SU-DHL-6 (cell line): ENCODE results near the gene NPAS1.

Experiments used
- EZH2phosphoT487 ChIP-seq: fragments of 200-600 bp; sonication (generic), shearing (Covaris generic); conservative IDR thresholded peaks from 2 replicates; pipeline ENCODE4 v1.6.1; 2018; ENCODE audit warnings: mild to moderate bottlenecking, antibody characterized with exemption, low read length, moderate library complexity, mixed read lengths
- TF ChIP-seq, protein P1 (sequence below): fragments of 200-600 bp; sonication (generic); IDR thresholded peaks from one replicate; pipeline ENCODE4 v1.5.1; 2017; ENCODE audit warnings: antibody characterized with exemption, mild to moderate bottlenecking, low read length, moderate library complexity; ENCODE audit not compliant: insufficient read depth, poor library complexity, severe bottlenecking

GRCh38 chr19:47075179-47075810 is 55.7 kb downstream of the NPAS1 start:
- TF ChIP-seq, protein P1, sequence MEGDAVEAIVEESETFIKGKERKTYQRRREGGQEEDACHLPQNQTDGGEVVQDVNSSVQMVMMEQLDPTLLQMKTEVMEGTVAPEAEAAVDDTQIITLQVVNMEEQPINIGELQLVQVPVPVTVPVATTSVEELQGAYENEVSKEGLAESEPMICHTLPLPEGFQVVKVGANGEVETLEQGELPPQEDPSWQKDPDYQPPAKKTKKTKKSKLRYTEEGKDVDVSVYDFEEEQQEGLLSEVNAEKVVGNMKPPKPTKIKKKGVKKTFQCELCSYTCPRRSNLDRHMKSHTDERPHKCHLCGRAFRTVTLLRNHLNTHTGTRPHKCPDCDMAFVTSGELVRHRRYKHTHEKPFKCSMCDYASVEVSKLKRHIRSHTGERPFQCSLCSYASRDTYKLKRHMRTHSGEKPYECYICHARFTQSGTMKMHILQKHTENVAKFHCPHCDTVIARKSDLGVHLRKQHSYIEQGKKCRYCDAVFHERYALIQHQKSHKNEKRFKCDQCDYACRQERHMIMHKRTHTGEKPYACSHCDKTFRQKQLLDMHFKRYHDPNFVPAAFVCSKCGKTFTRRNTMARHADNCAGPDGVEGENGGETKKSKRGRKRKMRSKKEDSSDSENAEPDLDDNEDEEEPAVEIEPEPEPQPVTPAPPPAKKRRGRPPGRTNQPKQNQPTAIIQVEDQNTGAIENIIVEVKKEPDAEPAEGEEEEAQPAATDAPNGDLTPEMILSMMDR, result no peak
- TF ChIP-seq EZH2phosphoT487, result no peak
